HUES64 (cell line): ENCODE measurements around the gene PLEKHM1.

ENCODE experiments used
- H3K27ac ChIP-seq: 2 replicates; pipeline ENCODE4 v1.7.0; 2013; ENCODE audit warnings: low read depth, low read length, inconsistent platforms
- H3K27me3 ChIP-seq: 2 replicates; pipeline ENCODE4 v1.6.1; 2013; ENCODE audit warnings: mild to moderate bottlenecking, low read length; ENCODE audit not compliant: insufficient read depth
- H3K36me3 ChIP-seq: 2 replicates; pipeline ENCODE4 v1.6.1; 2013; ENCODE audit warnings: mild to moderate bottlenecking, low read length; ENCODE audit not compliant: insufficient read depth
- H3K4me1 ChIP-seq: 2 replicates; pipeline ENCODE4 v1.6.1; 2013; ENCODE audit warnings: mild to moderate bottlenecking, low read length, moderate library complexity; ENCODE audit not compliant: insufficient read depth
- H3K4me3 ChIP-seq: 2 replicates; pipeline ENCODE4 v1.5.1; 2013; ENCODE audit warnings: mild to moderate bottlenecking, low read length, moderate library complexity
- H3K9ac ChIP-seq: 2 replicates; pipeline ENCODE4 v1.6.1; 2013; ENCODE audit warnings: mild to moderate bottlenecking, low read depth, low read length
- H3K9me3 ChIP-seq: 2 replicates; pipeline ENCODE4 v1.6.1; 2013; ENCODE audit warnings: low read depth, low read length; ENCODE audit not compliant: insufficient read depth
- WGBS: fragments of 150-250, 120-280 bp; methylation state at CpG from one replicate; pipeline ENCODE4 v1.1.7; 2013; ENCODE audit warnings: missing lambda C conversion rate; 5-methylcytosine and 5-hydroxymethylcytosine counted together

The PLEKHM1 gene

GRCh38 chr17:45429339-45430005 lies 61.0 kb downstream of the PLEKHM1 start:
- Histone ChIP-seq H3K9ac (0 out of 2 replicates have a peak overlapping the region, but pooled peaks have one; percentile 30), H3K4me3 (peak overlapping the region; percentile 47), H3K27me3 (peaks cover 77% of the 10 kb centered on the region)

DNA sequence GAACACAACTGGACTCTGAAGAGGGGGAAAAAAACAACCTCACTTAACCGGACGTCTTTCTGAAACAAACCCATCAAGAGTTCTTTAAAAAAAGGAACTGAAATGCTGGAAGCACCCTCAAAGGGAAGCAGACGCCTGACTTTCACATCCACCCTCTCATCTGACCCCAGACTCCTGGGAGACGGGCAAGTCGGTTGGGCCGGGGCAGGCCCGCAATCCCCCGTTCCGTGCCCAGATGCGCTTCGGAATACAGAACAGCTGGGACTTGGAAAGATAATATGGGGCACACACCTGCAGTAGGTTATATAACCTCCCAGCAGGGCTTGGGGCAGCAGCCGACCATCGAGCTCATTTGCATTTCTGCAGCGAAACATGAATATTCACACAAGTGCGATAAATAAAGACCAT lies 61.6 kb downstream of the PLEKHM1 start:
- Histone ChIP-seq H3K27ac (no peak overlapping the region), H3K9ac (no peak overlapping the region), H3K9me3 (no peaks in the 10 kb centered on the region), H3K36me3 (no peaks in the 10 kb centered on the region), H3K4me1 (peaks cover 5% of the 10 kb centered on the region), H3K4me3 (peak overlapping the region; percentile 47), H3K27me3 (peaks cover 72% of the 10 kb centered on the region)
- WGBS: 2% methylated on average over 15 of the region's 15 CpGs

More at GRCh38 chr17:45429339-45430005, 61.0 kb downstream of the PLEKHM1 start:
- Histone ChIP-seq H3K36me3 (no peaks in the 10 kb centered on the region), H3K4me1 (peaks cover 5% of the 10 kb centered on the region), H3K27ac (no peak overlapping the region), H3K9me3 (no peaks in the 10 kb centered on the region)
- 1% methylated on average over 82 of the region's 82 CpGs for WGBS

DNA sequence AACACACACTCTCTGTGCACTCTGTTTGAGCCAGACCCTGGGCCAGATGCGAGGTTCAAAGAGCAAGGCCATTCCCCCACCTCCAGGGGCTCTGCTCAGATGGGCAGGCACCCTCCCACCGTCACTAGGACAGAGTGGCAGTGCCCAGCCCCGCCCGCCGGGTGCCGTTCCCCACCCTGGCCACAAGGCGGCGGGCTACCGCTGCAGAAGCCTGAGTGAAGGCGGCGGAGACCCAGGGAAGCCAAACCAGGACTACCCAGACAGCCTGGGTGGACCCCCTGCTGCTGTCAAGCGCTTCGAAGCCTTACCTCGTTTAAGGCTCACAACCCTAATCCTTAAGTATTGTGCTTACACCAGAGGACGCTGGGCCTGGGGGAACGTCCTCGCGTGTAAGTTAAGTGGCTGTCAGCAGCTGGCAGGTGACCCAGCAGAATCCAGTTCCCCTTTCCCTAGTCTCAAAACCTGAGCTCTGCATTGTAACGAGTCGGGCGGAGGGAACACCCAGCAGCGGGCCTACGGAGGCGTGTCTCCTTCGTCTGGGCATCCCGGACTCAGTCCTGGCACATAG lies 62.4 kb downstream of the PLEKHM1 start:
- Histone ChIP-seq H3K27ac (no peak overlapping the region), H3K27me3 (peaks cover 64% of the 10 kb centered on the region), H3K9me3 (no peaks in the 10 kb centered on the region), H3K4me3 (peak overlapping the region; percentile 26; the same call in 1 of the 2 replicates), H3K36me3 (no peaks in the 10 kb centered on the region), H3K4me1 (peaks cover 5% of the 10 kb centered on the region), H3K9ac (no peak overlapping the region)
- 2% methylated on average over 26 of the region's 26 CpGs for WGBS

- Histone ChIP-seq H3K4me1 (peaks cover 5% of the 10 kb centered on the region), H3K36me3 (no peaks in the 10 kb centered on the region), H3K4me3 (no peak overlapping the region), H3K9ac (no peak overlapping the region), H3K9me3 (no peaks in the 10 kb centered on the region), H3K27ac (no peak overlapping the region), H3K27me3 (peaks cover 56% of the 10 kb centered on the region)
- 80% methylated on average over 10 of the region's 11 CpGs for WGBS
These were observed 63.2 kb downstream of the PLEKHM1 start for GRCh38 chr17:45427181-45427835.

DNA sequence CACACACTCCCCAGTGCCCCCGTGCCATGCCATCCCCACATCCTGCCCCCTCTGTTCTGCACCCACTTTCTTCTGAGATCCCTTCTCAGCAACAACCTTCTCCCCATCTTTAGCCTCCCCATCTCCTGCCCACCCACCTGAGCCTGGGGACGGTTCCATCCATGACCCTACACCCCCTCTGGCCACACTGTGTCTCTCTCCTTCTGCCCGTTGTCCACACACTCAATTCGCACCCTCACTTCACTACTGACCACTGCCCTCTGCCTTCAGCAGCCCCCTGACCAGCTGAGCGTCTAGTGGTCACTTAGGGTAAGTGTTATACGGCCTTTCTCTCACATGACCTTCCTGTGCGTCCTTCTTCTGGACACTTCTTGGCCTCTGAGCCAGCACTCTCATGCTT lies 64.0 kb downstream of the PLEKHM1 start:
- Histone ChIP-seq H3K9ac (no peak overlapping the region), H3K27me3 (peaks cover 49% of the 10 kb centered on the region), H3K4me3 (no peak overlapping the region), H3K9me3 (no peaks in the 10 kb centered on the region), H3K4me1 (peaks cover 5% of the 10 kb centered on the region), H3K36me3 (no peaks in the 10 kb centered on the region), H3K27ac (no peak overlapping the region)
- WGBS: 85% methylated on average over 7 of the region's 7 CpGs

DNA sequence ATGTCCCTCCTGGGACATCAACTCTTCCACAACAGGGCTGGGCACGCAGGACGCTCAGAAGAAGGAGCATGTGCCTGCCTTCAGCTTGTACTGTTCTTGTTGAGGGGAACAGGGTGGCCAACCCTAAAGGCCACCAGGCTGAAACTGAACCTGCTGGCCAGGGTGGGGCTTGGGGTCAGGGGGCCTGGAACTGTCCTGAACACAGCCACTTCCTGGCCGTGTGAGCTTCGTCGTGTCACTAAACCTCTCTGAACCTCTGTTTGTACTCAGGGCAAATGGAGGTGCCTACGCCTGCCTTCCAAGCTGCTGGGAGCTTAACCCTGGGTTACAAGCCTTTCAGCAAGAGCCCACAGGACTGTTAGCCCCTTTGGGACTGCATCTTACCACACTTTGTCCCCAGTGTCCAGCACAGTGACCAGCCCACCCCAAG lies 64.5 kb downstream of the PLEKHM1 start:
- no peak overlapping the region for H3K4me3 ChIP-seq
- peaks cover 43% of the 10 kb centered on the region for H3K27me3 ChIP-seq
- 62% methylated on average over 6 of the region's 6 CpGs for WGBS
- no peaks in the 10 kb centered on the region for H3K36me3 ChIP-seq
- no peaks in the 10 kb centered on the region for H3K9me3 ChIP-seq
- no peak overlapping the region for H3K9ac ChIP-seq
- H3K4me1 ChIP-seq: peaks cover 5% of the 10 kb centered on the region
- no peak overlapping the region for H3K27ac ChIP-seq

DNA sequence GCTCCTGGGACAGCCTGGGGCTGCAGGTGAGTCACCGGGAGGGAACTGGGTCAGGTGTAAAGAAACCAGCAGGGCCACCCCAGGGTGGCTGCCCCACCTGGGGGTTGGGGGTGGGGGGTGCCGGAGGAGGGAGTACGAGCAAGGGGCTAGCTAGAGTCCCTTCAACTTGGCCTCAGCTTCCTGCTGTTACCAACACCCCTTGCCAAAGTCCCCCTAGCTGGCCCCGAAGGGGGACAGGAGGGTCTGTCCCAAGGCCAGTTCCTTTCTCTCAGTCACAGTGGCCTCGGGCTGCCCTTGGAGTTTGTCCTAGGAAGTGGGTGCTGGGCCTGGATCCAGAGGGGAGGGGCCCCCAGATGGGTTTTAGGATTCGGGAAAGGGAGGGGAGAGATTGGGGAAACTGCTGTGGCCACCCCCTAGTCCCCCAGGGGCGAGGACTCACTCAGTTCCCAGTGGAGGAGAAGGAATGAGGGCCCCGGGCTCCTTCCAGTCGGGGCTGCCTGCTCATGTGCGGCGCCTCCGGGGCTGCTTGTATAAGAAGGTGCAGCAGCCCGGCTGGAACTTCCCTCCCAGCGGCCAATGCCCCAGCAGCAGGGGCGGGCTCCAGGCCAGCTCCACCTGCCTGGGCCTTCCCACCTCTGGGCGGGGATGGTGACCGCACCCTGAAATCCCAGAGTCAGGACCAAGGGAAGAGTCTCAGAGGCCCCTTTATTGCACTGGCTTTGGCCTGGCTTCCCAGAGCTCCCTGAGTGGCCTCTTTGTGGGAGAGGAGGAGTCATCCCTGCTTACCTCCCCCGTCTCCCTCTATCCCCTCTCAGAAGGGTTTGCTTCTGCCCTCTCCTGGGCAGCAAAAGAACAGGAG lies 65.2 kb downstream of the PLEKHM1 start:
- Histone ChIP-seq H3K27ac (peak overlapping the region; percentile 74; the same call in 1 of the 2 replicates), H3K9ac (peak overlapping the region; percentile 62), H3K36me3 (no peaks in the 10 kb centered on the region), H3K9me3 (no peaks in the 10 kb centered on the region), H3K4me1 (peaks cover 5% of the 10 kb centered on the region), H3K27me3 (peaks cover 37% of the 10 kb centered on the region), H3K4me3 (peak overlapping the region; percentile 55)
- WGBS: 23% methylated on average over 18 of the region's 18 CpGs

DNA sequence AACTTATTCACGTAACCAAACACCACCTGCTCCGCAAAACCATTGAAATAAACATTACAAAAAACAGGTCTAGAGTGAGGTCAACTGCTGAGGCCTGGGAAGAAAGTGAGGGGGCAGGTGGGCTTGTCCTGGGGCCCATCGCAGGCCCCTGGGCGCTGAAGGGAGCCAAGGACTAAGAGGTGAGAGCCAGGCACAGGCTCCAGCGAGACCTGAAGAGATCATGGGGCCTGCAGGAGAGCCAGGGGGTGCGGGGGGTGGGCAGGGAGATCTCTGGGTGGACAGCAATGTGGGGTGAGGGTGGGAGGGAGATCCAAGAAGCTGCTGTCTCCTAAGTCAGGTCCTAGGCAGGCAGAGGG lies 65.8 kb downstream of the PLEKHM1 start:
- peaks cover 5% of the 10 kb centered on the region for H3K4me1 ChIP-seq
- H3K9me3 ChIP-seq: no peaks in the 10 kb centered on the region
- H3K9ac ChIP-seq: no peak overlapping the region
- 86% methylated on average over 6 of the region's 6 CpGs for WGBS
- H3K36me3 ChIP-seq: no peaks in the 10 kb centered on the region
- no peak overlapping the region for H3K27ac ChIP-seq
- peaks cover 31% of the 10 kb centered on the region for H3K27me3 ChIP-seq
- H3K4me3 ChIP-seq: peak overlapping the region; percentile 55; the same call in 1 of the 2 replicates

GRCh38 chr17:45423975-45424335 lies 66.6 kb downstream of the PLEKHM1 start:
- WGBS: 90% methylated on average over 1 of the region's 1 CpG
- no peak overlapping the region for H3K9ac ChIP-seq
- no peak overlapping the region for H3K27ac ChIP-seq

GRCh38 chr17:45423304-45423974 lies 67.1 kb downstream of the PLEKHM1 start:
- Histone ChIP-seq H3K4me3 (no peak overlapping the region), H3K27me3 (peaks cover 18% of the 10 kb centered on the region), H3K9me3 (no peaks in the 10 kb centered on the region), H3K9ac (no peak overlapping the region), H3K27ac (no peak overlapping the region), H3K4me1 (peaks cover 5% of the 10 kb centered on the region), H3K36me3 (no peaks in the 10 kb centered on the region)
- WGBS: 82% methylated on average over 7 of the region's 8 CpGs

More at GRCh38 chr17:45423975-45424335, 66.6 kb downstream of the PLEKHM1 start:
- Histone ChIP-seq H3K4me3 (no peak overlapping the region), H3K36me3 (no peaks in the 10 kb centered on the region), H3K9me3 (no peaks in the 10 kb centered on the region), H3K4me1 (peaks cover 5% of the 10 kb centered on the region), H3K27me3 (peaks cover 23% of the 10 kb centered on the region)
